SK-N-MC (cell line): ENCODE results near the gene METRNL.

Experiments
- EZH2 ChIP-seq: fragments of 200-600 bp; sonication (generic); IDR thresholded peaks from one replicate; pipeline ENCODE4 v1.6.1; 2017; ENCODE audit warnings: antibody characterized with exemption
- POLR2AphosphoS5 ChIP-seq: IDR thresholded peaks from 2 replicates; pipeline ENCODE4 v1.6.1; 2012; ENCODE audit warnings: mild to moderate bottlenecking, low read depth, low read length, borderline replicate concordance

DNA sequence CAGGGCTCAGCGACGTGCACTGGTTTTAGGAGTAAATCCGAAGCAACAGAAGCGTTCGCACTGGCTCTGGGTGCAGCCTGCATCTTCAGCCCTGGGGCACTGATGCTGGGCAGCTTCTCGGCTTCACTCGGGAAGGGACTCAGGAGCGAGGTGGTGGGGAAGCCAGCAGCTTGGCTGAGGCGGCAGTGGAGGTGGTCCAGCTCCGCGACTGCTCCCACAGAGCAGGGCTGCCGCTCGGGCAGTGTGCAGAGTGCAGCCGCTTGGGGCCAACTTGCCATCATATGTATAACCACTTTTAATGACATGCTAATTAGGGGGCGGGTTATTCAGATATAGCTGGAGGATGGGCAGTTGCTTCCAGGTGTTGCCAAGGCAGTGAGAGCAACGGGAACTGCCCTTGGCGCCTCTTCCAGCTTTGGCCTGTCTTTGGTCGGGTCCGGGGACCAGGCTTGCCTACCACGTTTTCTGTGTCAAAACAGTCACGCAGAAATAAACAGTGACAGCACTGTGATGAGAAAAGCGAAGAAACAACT is 26.7 kb downstream of the METRNL start:
- TF ChIP-seq POLR2AphosphoS5, result no peak
- no peak for TF ChIP-seq EZH2
